Activated naive CD4-positive, alpha-beta T cell treated with anti-CD3 and anti-CD28 coated beads, Interleukin-2, amount 50 U/mL, for 16 hours (primary cell): ENCODE data around the gene CPNE9.
A peak's percentile ranks its signal among the peaks of the same experiment; 100 is the strongest.
"Not testable (repeated sequence)": the region's sequence is repeated elsewhere in the genome, so short reads cannot be mapped to it uniquely, and the experiment has no call there.

Source experiments
- DNase-seq: peaks from one replicate; pipeline ENCODE4 v3.0.0-alpha.2; 2020

The CPNE9 gene

DNA sequence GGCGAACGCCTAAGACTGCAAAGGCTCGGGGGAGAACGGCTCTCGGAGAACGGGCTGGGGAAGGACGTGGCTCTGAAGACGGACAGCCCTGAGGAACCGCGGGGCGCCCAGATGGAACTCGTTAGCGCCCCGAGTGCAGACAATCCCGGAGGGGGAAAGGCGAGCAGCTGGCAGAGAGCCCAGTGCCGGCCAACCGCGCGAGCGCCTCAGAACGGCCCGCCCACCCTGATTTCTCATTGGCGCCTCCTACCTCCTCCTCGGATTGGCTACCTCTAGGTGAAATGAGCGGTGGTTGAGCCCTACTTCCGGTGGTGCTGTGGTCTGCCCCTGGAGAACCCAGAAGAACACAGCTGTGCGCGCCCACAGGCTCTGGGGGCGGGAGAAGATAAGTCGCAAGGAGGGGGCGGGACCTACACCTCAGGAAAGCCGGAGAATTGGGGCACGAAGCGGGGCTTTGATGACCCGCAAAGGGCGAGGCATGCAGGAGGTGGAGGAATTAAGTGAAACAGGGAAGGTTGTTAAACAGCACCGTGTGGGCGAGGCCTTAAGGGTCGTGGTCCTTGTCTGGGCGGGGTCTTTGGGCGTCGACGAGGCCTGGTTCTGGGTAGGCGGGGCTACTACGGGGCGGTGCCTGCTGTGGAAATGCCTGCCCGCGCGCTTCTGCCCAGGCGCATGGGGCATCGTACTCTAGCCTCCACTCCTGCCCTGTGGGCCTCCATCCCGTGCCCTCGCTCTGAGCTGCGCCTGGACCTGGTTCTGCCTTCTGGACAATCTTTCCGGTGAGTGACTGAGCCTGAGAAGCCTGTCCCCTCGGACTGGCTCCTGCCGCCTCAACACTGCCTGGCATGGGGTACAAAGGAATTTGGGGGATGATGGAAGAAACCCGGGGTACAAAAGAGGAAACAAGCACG is 46.3 kb downstream of the CPNE9 start, which contains the start of gene OGG1:
TSS of gene OGG1 (plus strand) at position 308 of the 911 bp plus-strand sequence. CDS start at position 643, 335 bp downstream.
- DNase-seq, result peak; percentile 95

DNA sequence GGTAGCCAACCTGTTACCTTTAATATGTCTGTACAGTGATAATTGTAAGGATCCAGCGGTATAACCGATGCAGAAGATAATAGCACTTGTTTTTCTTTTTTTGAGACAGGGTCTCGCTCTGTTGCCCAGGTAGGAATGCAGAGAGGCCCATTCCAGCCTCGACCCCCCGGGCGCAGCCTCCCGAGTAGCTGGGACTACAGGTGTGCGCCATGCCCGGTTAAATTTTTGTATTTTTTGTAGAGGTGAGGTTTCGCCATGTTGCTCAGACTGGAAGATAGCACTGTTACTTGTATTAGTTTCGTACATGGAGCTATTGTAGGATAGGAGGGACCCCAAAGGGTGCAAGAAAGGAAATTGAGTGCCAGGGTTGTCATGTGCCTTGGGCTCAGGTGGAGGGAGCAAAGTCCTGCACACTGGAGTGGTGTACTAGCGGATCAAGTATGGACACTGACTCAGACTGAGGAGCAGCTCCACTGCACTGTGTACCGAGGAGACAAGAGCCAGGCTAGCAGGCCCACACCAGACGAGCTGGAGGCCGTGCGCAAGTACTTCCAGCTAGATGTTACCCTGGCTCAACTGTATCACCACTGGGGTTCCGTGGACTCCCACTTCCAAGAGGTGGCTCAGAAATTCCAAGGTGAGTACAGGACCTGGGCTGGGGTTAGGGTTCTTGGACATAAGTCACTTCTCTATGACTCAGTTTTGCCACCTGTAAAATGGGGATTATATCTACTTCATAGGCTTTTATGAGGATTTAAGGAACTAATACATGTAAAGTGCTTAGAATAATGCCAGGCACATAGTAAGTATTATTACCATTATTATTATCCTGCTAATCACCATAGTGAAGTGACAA is 47.2 kb downstream of the CPNE9 start:
- no peak for DNase-seq

DNA sequence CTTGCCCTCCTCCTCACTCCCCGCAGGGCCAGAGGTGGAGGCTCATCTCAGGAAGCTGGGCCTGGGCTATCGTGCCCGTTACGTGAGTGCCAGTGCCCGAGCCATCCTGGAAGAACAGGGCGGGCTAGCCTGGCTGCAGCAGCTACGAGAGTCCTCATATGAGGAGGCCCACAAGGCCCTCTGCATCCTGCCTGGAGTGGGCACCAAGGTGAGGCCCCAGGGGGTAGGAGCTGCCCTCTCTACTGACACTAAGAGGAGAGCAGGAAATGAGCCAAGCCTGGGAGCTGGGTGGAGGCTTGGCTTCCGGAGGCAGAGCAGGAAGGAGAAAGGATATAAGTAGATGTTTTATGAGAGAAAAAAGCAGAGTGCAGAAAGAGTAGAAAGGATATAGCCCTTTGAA is 51.0 kb downstream of the CPNE9 start:
- no peak for DNase-seq

DNA sequence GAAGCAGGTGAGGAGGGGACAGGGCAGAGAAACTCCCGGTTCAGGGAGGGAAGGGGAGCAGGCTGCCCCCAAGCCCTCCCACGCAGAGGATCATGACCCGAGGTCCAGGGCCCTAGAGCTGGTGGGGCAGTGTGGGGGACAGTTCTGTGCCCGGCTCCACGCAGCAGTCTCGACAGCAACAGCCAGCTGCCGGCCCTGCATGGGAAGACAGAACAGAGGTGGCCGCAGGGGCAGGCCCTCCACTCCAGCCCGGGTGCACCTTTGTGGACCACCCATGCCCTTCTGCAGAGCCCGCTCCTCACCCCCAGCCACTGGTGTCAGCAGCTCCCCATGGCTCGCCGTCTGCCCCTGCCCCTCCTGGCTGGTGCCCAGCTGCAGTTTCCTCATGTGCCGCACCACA is 53.8 kb downstream of the CPNE9 start:
- DNase-seq, result no peak

DNA sequence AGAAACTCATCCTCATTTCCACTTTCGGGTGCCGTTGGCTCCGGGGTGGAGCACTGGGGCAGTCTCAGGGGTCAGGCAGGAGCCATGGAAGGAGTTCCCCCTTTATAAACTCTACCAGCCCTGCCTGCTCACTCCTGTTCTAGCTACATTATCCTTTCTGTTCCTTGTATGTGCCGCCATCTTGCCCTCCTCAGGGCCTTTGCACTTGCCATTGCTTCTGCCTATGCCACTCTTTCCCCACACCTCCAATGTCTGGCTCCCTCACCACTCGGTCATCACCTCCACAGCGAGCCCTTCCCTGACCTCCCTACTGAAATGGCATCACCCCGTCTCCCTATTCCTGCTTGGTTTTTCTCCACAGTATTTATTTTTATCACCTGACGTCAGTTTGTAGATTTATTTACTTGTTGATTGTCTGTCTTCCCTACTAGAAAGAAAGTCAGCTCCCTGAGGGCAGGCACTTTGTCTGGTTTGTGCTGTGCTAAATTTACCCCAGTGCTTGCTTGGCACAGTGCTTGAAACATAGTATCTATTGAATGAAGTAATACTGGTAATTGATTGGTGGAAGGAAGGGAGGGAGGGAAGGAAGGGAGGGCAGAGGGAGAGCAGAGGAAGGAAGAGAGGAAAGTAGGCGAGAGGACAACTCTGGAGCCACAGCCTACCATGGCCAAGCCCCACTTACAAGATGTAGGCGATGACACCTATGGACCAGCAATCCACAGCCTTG is 57.3 kb downstream of the CPNE9 start:
- DNase-seq, result no peak

DNA sequence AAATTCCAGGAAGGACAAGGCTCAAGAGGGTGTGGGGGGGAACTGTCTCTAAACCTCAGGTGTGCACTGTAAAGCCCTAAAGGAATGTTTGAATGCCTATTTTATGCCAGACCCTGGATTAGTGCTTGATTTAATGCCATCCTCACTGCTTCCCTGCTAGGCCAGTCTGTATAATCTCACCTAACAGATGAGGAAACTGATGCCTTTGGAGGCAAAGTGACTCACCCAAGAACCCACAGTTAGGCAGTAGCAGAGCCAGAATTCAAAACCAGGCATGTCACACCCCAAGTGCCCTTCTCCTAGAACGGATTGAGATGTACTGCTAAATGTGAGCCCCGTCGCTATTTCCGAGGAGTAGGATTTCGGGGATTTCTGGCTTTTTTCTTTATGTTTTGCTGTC is 58.3 kb downstream of the CPNE9 start:
- no peak for DNase-seq

DNA sequence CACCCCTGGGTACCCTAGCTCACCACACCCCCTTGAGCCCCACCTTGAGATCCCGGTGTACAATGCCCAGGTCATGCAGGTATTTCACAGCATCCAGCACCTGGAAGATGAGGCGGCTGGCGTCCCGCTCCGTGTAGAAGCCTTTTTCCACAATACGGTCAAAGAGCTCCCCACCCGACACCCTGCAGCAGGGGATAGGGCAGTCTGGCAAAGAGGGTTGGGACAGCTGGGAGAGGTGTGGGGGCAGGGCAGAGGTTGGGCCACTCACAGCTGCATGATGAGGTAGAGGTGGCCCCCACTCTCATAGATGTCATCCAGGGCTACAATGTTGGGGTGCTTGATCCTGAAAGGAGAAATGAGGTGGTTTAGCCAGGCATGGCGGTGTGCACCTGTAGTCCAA is 59.2 kb downstream of the CPNE9 start:
- DNase-seq, result no peak

DNA sequence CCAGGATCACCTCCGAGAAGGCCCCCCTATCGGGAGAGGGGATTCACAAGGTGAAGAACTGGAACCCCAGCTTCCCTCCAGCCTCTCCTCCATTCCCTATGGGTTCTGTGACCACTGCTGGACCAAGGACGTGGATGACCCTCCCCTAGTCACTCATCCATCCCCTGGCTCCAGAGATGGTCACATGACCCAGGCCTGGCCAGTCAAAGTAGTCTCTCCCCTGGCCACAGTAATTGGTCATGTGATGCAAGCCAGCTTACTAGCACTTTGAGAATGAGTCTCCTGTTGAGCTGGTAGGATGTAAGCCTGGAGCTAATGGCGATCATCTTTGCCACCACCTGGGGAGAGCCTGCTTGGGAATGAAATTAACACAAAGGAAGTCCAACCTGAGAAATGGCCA is 62.2 kb downstream of the CPNE9 start:
- no peak for DNase-seq

DNA sequence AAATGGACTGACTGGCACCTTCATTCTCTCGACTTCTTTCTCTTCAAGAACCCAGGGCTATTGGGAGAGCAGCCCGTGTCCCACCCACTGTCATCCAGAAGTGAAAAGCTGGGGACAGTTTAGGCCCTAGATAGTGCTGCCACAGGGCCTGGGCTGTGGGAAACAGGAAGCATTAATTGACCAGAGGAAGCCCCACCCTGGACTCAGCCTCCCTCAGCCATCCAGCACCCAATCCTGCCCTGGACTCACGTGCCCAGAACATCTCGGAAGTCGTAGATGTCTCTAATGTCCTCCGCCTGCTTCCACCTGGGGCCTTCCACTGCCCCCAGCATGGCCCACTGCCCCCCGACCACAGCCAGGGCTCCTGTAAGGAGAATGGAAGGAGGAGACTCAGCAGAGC is 63.8 kb downstream of the CPNE9 start:
- no peak for DNase-seq

DNA sequence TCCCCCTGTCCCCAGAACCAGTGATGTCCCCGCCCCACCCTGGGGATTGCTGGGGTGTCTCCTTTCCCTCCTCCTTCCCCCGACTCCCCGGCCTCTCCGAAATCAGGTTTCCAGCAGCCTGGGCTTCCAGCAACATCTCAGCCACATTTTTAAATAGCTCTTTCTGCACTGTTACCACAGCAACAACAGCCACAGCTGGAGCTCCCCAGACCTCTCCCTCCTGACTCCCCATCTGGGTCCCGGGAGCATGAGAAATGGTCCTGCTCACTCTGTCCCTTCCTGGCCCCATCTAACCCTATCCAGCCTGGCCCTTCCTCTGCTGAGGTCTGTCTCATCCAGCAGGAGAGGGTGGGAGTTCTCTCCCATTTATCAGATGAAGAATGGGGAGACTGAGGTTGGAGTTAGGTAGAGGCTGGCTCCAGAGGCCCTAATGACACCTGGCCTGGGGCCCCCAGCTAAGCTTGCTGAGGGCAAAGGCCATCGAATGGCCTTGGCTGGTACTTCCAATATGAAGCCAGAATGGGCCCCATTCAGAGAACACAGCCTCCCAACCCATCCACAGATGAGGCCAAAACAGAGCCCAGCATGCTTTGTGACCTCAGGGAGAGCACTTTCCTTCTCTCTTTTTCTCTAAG is 64.6 kb downstream of the CPNE9 start:
- no peak for DNase-seq

DNA sequence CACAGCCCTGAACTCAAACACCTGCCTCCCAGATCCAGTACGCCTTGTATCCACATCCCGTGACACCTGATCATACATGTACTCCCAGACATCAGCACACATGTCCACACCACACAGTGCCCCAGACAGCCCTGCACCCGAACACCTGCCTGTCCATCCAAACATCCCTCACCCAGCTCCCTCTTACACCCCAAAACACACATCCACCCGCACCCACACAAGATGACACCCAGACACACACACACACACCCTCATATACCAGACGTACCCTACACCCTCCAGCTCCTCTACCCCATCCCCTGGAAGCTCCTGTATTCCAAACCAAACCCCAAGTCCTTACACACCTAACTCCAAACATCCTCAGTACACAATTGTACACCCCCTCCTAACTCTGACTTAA is 65.4 kb downstream of the CPNE9 start:
- DNase-seq, result no peak

DNA sequence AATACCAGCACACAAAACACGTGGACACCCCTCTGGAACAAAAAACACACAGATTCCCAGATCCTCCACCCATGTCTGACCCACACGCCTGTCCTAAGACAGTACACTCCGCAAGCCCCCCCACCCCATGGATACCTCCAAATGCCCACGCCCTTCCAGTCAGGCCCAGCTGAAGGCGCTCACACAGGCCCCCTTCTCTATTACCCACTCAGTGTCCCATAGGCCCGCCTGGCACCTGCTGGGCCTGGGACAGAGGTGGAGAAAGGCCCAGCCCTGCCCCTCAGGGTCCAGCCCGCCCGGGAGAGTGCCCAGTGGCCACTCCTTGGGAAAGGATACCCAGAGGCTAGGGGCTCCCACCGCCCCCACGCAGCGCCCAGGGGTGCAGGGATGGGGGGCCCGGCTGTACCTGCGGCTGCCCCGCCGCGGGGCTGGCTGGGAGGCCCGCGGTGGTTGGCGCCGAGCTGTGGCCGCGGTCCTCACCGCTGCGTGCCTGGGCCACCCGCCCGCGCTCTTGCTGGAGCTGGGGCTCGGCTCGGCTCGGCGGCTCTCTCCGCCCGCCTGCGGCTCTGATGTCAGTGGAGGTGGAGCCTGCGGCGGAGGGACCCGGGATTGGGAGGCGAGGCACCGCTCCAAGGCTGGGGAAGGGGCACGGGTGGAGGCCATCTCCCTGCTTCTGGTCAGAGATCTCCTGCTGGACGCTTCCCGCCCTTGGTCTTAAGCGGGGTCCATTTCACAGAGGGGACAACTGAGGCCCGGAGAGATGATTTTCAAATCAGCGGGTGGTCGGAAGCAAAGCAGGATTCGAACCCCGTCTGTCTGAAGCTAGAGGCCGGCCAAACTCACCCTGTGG is 66.0 kb downstream of the CPNE9 start, which contains the start of gene CAMK1:
TSS of gene CAMK1 (minus strand) at position 522 of the 850 bp plus-strand sequence. CDS start 2,198 bp downstream, outside the sequence.
- DNase-seq, result peak; percentile 67

DNA sequence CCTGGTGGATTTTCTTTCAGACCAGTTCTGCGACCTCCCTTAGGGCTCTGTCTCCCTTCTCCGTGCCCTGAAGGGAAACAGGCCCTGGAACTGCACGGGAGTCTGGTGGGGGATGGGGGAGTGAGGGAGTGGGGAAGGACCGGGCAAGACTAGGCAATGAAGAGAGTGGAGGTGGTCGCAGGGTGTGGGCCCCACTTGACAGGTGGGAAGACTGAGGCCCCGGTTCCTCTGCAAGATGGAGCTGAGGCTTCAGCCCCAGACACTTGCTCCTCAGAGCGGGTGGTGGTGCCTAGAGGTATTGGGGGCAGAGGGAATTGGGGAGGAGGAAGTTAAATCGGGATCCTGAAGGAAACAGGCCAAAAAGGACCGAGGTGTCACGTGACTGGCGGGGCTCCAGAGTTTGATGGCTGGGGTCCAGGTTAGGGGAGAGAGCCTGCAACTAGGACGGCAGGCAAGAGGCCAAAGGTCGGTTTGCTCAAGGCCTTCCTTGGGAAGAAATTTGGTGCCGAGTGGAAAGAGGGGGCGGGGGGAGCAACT is 66.7 kb downstream of the CPNE9 start:
- no peak for DNase-seq

DNA sequence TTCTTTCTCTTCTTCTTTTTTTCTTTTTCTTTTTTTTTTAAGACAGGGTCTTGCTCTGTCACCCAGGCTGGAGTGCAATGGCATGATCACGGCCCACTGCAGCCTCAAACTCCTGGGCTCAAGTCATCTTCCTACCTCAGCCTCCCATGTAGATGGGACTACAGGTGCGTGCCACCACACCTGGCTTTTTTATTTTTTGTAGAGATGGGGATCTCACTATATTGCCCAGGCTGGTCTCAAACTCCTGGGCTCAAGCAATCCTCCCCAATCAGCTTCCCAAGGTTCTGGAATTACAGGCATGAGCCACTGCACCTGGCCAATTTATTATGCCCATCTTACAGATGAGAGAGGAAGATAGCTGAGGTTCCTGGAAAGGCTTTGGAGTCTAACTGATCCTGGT is 67.4 kb downstream of the CPNE9 start:
- not testable (repeated sequence) for DNase-seq

DNA sequence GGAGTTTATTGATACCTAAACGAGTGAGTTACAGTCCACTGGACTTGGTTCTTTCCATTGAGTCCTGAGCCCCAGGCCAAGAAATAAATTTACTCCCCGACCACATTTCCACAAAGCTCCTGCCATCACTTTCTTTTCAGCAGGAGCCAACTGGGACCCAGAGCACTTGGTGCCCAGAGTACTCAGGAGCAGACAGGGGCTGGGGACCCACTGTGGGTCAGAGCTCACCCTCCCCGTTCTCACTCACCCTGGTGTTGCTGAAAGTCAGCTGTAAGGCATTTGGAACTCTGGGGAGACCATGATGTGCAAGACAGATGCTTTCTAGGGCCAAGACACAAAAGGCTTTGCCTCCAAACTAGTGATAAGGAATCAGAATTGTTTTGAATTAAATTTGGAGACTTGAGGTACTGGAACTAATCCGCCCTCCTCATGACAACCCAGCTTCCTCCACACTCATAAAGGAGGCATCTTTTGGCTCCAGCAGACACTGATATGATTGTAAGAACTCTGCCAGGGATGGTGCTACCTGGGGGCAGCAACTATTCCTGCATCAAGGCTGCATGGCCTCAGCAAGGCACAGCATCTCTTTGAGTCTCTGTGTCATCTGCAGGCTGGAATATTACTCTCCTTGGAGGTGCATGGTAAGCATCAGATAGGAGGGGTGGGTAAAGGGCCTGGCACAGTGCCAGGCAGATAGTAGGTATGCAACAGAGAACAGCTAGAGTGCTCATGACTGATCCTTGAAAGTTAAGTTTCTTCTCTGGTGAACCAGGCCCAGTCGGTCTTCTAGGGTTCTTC is 73.5 kb downstream of the CPNE9 start:
- no peak for DNase-seq

DNA sequence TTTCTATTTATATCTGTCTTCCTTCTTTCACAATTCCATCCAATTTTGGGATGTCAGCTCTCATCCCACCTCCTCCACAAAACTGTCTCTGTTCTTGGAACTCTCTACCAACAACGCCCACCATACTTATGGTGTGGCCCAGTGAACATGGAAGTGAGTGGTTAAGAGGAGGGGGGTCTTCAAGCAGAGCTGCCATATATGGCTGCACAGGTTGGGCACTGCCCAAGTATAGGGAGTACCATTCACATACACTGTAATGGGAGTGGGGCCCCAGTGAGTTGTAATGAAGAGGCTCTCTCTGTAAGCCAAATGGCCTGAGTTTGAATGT is 74.0 kb downstream of the CPNE9 start:
- peak; percentile 19 for DNase-seq

DNA sequence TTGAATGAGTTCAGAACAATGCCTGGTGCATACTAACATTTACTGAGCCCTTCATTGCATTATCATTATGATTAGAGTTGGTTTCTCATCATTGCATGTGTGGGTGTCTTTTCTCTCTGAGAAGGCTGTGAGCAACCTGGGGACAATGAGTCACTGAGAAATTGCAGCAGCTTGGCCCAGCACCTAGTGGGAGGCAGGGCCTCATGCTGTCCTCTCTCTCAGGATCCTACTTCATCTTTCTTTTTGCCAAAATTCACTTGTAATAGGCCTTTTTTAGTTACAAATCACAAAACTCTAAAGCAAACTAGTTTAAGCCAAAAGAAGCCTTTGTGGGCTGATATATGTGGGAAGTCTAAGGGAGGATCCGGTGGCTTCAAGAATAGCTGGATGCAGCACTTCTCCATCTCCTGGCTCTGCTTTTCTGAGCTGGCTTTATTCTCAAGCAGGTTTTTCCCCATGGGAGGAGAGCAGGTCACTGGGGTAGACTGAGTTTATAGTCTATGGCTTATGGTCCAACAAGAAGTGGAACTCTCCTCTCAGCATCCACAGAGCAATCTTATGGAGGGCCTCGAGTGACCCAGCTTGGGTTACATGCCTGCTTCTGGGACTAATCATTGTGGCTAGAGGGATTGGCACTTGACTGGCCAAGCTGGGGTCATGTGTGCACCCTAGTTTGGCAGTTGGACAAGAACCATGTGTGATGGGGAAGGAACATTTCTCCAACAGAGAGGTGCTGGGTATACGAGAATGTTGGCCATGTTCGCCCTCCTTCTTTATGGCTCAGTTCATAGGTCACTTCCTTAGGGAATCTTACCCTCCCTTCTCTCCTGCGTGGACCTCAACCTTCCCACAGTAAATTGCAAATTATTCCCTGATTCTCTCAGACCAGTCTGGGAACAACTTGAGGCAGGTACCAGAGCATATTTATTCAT is 74.8 kb downstream of the CPNE9 start:
- DNase-seq, result peak; percentile 77

DNA sequence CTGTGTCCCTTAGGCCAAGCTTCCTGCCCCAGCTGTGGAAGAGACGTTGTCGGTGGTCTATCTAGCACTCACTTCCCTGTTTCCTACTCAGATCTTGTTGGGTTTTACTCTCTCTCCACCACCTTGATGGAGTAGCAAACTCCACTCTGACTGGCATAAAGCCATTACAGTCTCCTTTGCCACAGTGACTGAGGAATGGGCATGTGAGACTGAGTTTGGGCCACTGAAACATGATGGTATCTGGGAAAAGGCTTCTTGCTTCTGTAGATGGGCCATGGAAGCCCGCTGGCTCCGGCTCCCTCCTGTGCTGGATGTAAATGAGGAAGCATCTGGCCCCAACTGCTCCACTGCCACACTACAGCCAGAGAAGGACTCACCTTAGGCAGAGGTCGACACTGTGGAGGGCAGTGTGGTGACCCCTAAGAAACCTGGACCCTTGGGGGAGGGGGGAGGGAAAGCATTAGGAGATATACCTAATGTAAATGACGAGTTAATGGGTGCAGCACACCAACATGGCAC is 75.5 kb downstream of the CPNE9 start:
- DNase-seq, result no peak
